ENCODE measurements around the gene GCFC2.
A peak's percentile ranks its signal among the peaks of the same experiment; 100 is the strongest.

Gene GCFC2
- long read RNA-seq, full-length matches to known transcripts: 25 of 45 reads
- long read RNA-seq, partial matches to known transcripts: 2 of 45 reads
- long read RNA-seq, other reads (novel, unspliced or antisense): 18 of 45 reads

- peak; percentile 74 to 84 for DNase-seq (ENCODE audit: low read depth in 1 of 2, low spot score in 1 of 2)
- Histone ChIP-seq H3K27ac (replicated peaks) (peak within 1 kb of the TSS; percentile 77), H3K27me3 (ENCODE audit: insufficient read depth, poor library complexity, severe bottlenecking) (no peaks in the 10 kb centered on the region), H3K4me3 (replicated peaks; ENCODE audit: insufficient read depth, low read length) (peak within 1 kb of the TSS; percentile 57)
- TF ChIP-seq SPI1 (IDR thresholded peaks at IDR 0.05; ENCODE audit: borderline replicate concordance, low read depth): no peak
- no peak for TF ChIP-seq REST (IDR thresholded peaks at IDR 0.05; ENCODE audit: insufficient replicate concordance, low read depth)
- TF ChIP-seq GABPA (IDR thresholded peaks at IDR 0.05; ENCODE audit: low read depth): peak; percentile 72
- TF ChIP-seq CTCF (IDR thresholded peaks at IDR 0.05; ENCODE audit: insufficient read depth, low read length): no peak
- peak; percentile 81 for TF ChIP-seq POLR2AphosphoS5 (IDR thresholded peaks at IDR 0.05; ENCODE audit: low read depth)
Observed at GRCh38 chr2:75710577-75711253, at the start of gene GCFC2. TSS of gene GCFC2 (minus strand) at chr2:75710915. CDS start at chr2:75710855, 60 bp downstream.

- no peaks in the 10 kb centered on the region for H3K27me3 ChIP-seq (ENCODE audit: insufficient read depth, poor library complexity, severe bottlenecking)
- H3K4me3 ChIP-seq (replicated peaks; ENCODE audit: insufficient read depth, low read length): no peak overlapping the region
- DNase-seq (ENCODE audit: low read depth in 1 of 2, low spot score in 1 of 2): no peak
- H3K27ac ChIP-seq (replicated peaks): no peak overlapping the region
- TF ChIP-seq SPI1 (IDR thresholded peaks at IDR 0.05; ENCODE audit: borderline replicate concordance, low read depth): no peak
- TF ChIP-seq POLR2AphosphoS5 (IDR thresholded peaks at IDR 0.05; ENCODE audit: low read depth): no peak
- no peak for TF ChIP-seq REST (IDR thresholded peaks at IDR 0.05; ENCODE audit: insufficient replicate concordance, low read depth)
- no peak for TF ChIP-seq CTCF (IDR thresholded peaks at IDR 0.05; ENCODE audit: insufficient read depth, low read length)
- TF ChIP-seq GABPA (IDR thresholded peaks at IDR 0.05; ENCODE audit: low read depth): no peak
Observed at GRCh38 chr2:75752828-75753227, 42.1 kb upstream of the GCFC2 start.

GRCh38 chr2:75751824-75752468 lies 41.2 kb upstream of the GCFC2 start:
- H3K27ac ChIP-seq (replicated peaks): no peak overlapping the region
- no peaks in the 10 kb centered on the region for H3K27me3 ChIP-seq (ENCODE audit: insufficient read depth, poor library complexity, severe bottlenecking)
- no peak for DNase-seq (ENCODE audit: low read depth in 1 of 2, low spot score in 1 of 2)
- TF ChIP-seq GABPA (IDR thresholded peaks at IDR 0.05; ENCODE audit: low read depth) (no peak), CTCF (IDR thresholded peaks at IDR 0.05; ENCODE audit: insufficient read depth, low read length) (no peak), SPI1 (IDR thresholded peaks at IDR 0.05; ENCODE audit: borderline replicate concordance, low read depth) (no peak), REST (IDR thresholded peaks at IDR 0.05; ENCODE audit: insufficient replicate concordance, low read depth) (no peak), POLR2AphosphoS5 (IDR thresholded peaks at IDR 0.05; ENCODE audit: low read depth) (no peak)
- no peak overlapping the region for H3K4me3 ChIP-seq (replicated peaks; ENCODE audit: insufficient read depth, low read length)
